ENCODE measurements around the gene DUSP8.

The DUSP8 gene

DNA sequence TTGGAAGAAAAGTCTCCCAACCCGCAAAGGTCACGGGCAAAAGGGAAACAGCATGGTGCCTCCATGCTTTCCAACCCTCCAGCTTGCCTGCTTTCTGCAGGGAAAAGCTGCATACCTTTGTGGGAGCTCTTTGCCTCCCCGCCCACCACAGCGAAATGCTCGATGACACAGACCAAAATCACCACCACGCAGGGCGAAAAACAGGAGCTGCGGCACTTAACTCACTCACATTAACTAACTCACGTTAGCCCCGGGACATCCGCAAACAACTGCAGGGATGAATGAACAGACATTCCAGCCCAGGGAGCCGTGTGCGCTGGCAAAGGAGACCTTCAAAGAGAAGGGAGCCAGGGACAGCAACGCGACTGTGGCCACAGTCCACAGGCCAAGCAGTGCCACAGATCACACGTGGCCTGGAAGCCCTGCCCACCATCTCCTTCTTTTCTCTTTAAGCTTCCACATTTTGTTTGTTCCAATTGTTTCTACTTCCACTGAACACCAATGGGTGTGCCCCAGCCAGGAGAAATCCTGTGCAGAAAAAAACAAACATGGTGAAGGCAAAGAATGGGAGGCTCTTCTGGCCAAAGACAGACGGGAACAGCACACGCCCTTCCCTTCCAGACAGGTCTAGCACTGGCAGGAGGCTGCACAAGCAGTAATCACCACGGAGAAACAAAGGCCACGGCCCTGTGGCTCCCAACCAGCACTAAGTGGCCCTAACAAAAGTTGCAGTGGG, 39.3 kb downstream of the DUSP8 start:
- H3K9ac ChIP-seq (ENCODE audit: low read depth in 1 of 2, low read length in 2 of 2), result no peak overlapping the region
- peaks cover 0 to 8% of the 10 kb centered on the region in 2 donors for H3K4me1 ChIP-seq (ENCODE audit: control insufficient read depth in 1 of 2, insufficient read depth in 2 of 2, low read length in 2 of 2)
- no peak overlapping the region for H3K4me3 ChIP-seq (ENCODE audit: low read depth in 1 of 2, low read length in 2 of 2)

DNA sequence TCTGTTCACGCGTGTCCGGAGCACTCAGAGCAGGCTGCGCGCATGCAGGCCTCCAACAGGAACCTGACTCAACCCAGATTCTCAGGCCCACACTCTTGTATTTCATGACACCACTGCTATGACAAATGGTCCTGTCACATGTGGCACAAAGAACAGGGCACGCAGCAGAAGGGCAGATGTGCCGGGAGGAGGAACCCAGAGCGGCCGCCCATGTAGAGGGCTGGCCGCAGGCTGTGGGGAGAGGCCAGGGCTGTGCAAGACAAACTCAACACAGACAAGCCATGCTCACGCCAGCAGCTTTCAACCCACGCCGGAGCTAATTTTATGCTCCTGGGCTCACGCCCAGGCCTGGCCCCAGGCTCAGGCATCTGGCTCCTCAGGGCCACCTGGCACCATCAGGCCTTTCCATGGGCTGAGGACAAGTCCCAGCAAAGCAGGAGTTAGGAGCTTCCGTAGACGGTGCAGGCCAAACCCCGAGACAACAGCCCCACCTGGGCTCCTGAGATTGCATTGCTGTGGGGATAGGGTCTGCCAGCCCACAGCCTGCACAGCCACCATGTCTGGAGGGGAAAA, 40.0 kb downstream of the DUSP8 start:
- Histone ChIP-seq H3K27me3 (ENCODE audit: control insufficient read depth in 1 of 2, insufficient read depth in 2 of 2, low read length in 2 of 2) (no peaks in the 10 kb centered on the region), H3K9me3 (ENCODE audit: control insufficient read depth in 1 of 2, low read length in 2 of 2) (no peaks in the 10 kb centered on the region), H3K4me1 (ENCODE audit: control insufficient read depth in 1 of 2, insufficient read depth in 2 of 2, low read length in 2 of 2) (peaks cover 0 to 8% of the 10 kb centered on the region in 2 donors), H3K4me3 (ENCODE audit: low read depth in 1 of 2, low read length in 2 of 2) (no peak overlapping the region), H3K9ac (ENCODE audit: low read depth in 1 of 2, low read length in 2 of 2) (no peak overlapping the region), H3K27ac (ENCODE audit: low read depth, low read length) (no peak overlapping the region), H3K36me3 (ENCODE audit: control insufficient read depth in 1 of 2, insufficient read depth in 2 of 2, low read length in 2 of 2) (peaks cover 18 to 41% of the 10 kb centered on the region in 2 donors)

More for the DNA sequence above, 39.3 kb downstream of the DUSP8 start:
- Histone ChIP-seq H3K9me3 (ENCODE audit: control insufficient read depth in 1 of 2, low read length in 2 of 2) (no peaks in the 10 kb centered on the region), H3K27ac (ENCODE audit: low read depth, low read length) (no peak overlapping the region), H3K27me3 (ENCODE audit: control insufficient read depth in 1 of 2, insufficient read depth in 2 of 2, low read length in 2 of 2) (no peaks in the 10 kb centered on the region), H3K36me3 (ENCODE audit: control insufficient read depth in 1 of 2, insufficient read depth in 2 of 2, low read length in 2 of 2) (peaks cover 18 to 41% of the 10 kb centered on the region in 2 donors)

DNA sequence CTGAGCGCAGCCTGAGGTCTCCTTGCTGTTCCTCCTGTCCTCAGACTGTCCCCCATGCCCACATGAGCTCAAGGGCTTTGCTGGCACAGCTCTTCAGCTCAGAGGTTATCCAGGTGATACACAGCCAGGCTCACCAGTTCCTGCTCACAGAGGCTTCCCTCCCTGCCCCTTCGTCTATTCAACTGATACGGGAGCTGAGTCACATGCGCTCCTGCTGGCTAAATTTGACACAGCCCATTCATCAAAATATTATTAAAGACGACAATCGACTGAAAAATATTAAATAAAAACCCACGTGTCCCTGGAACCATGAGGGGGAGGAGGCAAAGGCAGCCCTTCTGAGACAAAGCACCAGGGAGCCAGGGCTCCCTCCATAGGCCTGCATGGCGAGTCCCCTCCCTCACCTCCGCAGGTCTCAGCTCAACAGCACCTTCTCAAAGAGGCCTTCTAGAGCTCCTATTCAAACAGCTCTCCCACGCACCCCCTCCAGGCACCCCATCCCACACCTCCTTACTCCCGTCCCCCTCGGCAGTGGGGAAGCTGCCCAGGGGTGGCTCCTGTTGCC, 40.5 kb downstream of the DUSP8 start:
- H3K36me3 ChIP-seq (ENCODE audit: control insufficient read depth in 1 of 2, insufficient read depth in 2 of 2, low read length in 2 of 2), result peaks cover 18 to 40% of the 10 kb centered on the region in 2 donors
- no peak overlapping the region for H3K9ac ChIP-seq (ENCODE audit: low read depth in 1 of 2, low read length in 2 of 2)
- H3K9me3 ChIP-seq (ENCODE audit: control insufficient read depth in 1 of 2, low read length in 2 of 2), result no peaks in the 10 kb centered on the region
- no peak overlapping the region for H3K27ac ChIP-seq (ENCODE audit: low read depth, low read length)
- no peak overlapping the region for H3K4me3 ChIP-seq (ENCODE audit: low read depth in 1 of 2, low read length in 2 of 2)
- no peaks in the 10 kb centered on the region for H3K27me3 ChIP-seq (ENCODE audit: control insufficient read depth in 1 of 2, insufficient read depth in 2 of 2, low read length in 2 of 2)
- peaks cover 0 to 8% of the 10 kb centered on the region in 2 donors for H3K4me1 ChIP-seq (ENCODE audit: control insufficient read depth in 1 of 2, insufficient read depth in 2 of 2, low read length in 2 of 2)

DNA sequence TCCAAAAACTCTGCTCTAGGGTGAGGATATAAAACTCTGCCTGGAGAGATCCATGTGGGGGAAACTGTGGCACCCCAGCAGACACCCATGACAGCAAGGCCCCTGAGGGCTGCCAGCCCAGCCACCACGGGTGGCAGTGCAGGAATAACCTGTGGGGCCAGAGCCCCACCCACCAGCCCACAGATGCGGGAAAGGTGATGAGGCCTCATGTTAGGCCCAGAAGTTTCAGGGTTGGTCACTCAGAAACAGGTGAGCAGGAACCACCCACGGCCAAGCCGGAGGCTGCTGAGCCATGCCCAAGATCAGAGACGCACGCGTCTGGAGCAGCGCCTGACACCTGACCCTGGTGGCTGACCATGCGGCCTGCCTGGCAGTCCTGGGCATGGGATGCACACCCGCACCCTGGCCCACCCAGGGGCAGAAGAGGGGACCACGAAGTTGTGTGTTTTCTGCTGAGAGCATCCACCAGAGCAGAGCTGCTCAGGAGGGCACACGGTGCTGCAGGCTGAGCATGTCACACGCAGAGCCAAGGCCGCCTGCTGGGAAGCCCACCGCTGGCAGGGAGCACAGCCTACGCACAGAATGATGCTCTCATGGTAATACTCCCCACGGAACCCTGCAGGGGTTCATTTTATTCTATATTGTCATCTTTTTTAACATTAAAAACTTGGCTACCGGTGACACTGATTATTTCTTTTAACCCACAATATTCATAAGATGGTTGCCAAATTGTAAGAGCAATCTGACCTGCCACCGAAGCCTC, 41.2 kb downstream of the DUSP8 start:
- H3K9me3 ChIP-seq (ENCODE audit: control insufficient read depth in 1 of 2, low read length in 2 of 2), result no peaks in the 10 kb centered on the region
- H3K36me3 ChIP-seq (ENCODE audit: control insufficient read depth in 1 of 2, insufficient read depth in 2 of 2, low read length in 2 of 2), result peaks cover 18 to 38% of the 10 kb centered on the region in 2 donors
- H3K4me1 ChIP-seq (ENCODE audit: control insufficient read depth in 1 of 2, insufficient read depth in 2 of 2, low read length in 2 of 2), result peaks cover 0 to 8% of the 10 kb centered on the region in 2 donors
- H3K27me3 ChIP-seq (ENCODE audit: control insufficient read depth in 1 of 2, insufficient read depth in 2 of 2, low read length in 2 of 2), result no peaks in the 10 kb centered on the region
- no peak overlapping the region for H3K4me3 ChIP-seq (ENCODE audit: low read depth in 1 of 2, low read length in 2 of 2)
- no peak overlapping the region for H3K9ac ChIP-seq (ENCODE audit: low read depth in 1 of 2, low read length in 2 of 2)
- no peak overlapping the region for H3K27ac ChIP-seq (ENCODE audit: low read depth, low read length)

DNA sequence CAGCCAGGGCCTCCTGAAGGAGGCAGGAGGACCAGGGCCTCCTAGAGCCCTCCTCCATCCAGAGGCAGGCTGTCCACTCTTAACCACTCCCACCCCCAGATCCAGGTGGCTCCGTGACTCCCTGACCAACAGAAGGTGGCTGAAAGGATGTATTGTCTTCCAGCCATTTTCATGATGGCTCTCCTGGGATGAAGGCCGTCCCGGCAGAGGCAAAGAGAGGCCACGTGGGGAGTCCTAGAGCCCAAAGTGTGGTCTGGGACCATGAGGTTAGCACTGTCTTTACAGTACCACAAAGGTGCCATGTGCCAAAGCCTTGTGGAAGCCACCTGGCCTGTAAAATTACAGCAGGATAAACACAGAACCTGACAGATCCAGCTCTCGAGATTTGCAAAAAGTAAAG, 42.3 kb downstream of the DUSP8 start:
- H3K36me3 ChIP-seq (ENCODE audit: control insufficient read depth in 1 of 2, insufficient read depth in 2 of 2, low read length in 2 of 2), result peaks cover 17 to 30% of the 10 kb centered on the region in 2 donors
- no peak overlapping the region for H3K27ac ChIP-seq (ENCODE audit: low read depth, low read length)
- no peaks in the 10 kb centered on the region for H3K27me3 ChIP-seq (ENCODE audit: control insufficient read depth in 1 of 2, insufficient read depth in 2 of 2, low read length in 2 of 2)
- H3K9me3 ChIP-seq (ENCODE audit: control insufficient read depth in 1 of 2, low read length in 2 of 2), result no peaks in the 10 kb centered on the region
- no peak overlapping the region for H3K9ac ChIP-seq (ENCODE audit: low read depth in 1 of 2, low read length in 2 of 2)
- no peak overlapping the region for H3K4me3 ChIP-seq (ENCODE audit: low read depth in 1 of 2, low read length in 2 of 2)
- peaks cover 0 to 7% of the 10 kb centered on the region in 2 donors for H3K4me1 ChIP-seq (ENCODE audit: control insufficient read depth in 1 of 2, insufficient read depth in 2 of 2, low read length in 2 of 2)

DNA sequence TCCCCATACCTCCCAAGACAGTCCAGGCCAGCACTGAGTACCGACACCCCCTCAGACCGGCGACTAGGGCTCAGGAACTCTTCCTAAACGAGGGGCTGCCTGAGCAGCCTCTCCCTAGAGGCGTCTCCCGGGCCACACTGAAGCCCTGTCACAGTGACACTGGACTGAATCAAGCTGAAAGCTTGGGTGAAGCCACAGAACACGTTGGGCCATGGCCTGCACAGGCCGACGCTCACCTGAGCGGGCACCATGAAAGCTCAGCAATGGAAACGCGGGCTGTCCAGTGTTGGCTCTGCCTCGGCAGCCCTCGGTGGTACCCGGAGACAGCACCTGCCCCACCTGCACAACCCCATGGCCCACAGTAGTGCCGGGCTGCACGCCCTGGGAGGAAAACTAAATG, 42.8 kb downstream of the DUSP8 start:
- H3K9me3 ChIP-seq (ENCODE audit: control insufficient read depth in 1 of 2, low read length in 2 of 2), result no peaks in the 10 kb centered on the region
- H3K4me1 ChIP-seq (ENCODE audit: control insufficient read depth in 1 of 2, insufficient read depth in 2 of 2, low read length in 2 of 2), result peaks cover 0 to 4% of the 10 kb centered on the region in 2 donors
- H3K27ac ChIP-seq (ENCODE audit: low read depth, low read length), result no peak overlapping the region
- no peaks in the 10 kb centered on the region for H3K27me3 ChIP-seq (ENCODE audit: control insufficient read depth in 1 of 2, insufficient read depth in 2 of 2, low read length in 2 of 2)
- no peak overlapping the region for H3K4me3 ChIP-seq (ENCODE audit: low read depth in 1 of 2, low read length in 2 of 2)
- no peak overlapping the region for H3K9ac ChIP-seq (ENCODE audit: low read depth in 1 of 2, low read length in 2 of 2)
- H3K36me3 ChIP-seq (ENCODE audit: control insufficient read depth in 1 of 2, insufficient read depth in 2 of 2, low read length in 2 of 2), result peaks cover 12 to 25% of the 10 kb centered on the region in 2 donors

DNA sequence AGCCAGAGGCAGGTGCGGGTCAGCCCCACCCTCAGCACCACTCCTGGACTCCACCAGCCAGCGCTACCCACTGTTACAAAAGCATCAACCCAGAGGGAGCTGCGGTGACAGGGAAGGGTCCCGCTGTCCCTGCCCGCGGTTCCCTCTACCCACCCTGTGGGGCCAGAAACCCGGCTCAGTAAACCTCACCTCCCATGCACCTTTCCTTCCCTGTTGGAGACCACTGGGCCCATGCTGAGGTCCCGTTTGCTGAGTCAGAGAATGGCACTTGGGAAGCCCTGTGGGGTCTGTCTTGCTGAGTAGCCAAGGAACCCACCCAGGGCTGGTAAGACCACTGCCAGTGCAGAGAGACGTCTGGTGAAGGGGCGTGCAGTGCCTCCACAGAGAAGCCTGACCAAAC, 43.4 kb downstream of the DUSP8 start:
- Histone ChIP-seq H3K27me3 (ENCODE audit: control insufficient read depth in 1 of 2, insufficient read depth in 2 of 2, low read length in 2 of 2) (no peaks in the 10 kb centered on the region), H3K27ac (ENCODE audit: low read depth, low read length) (no peak overlapping the region), H3K4me3 (ENCODE audit: low read depth in 1 of 2, low read length in 2 of 2) (no peak overlapping the region), H3K36me3 (ENCODE audit: control insufficient read depth in 1 of 2, insufficient read depth in 2 of 2, low read length in 2 of 2) (peaks cover 12 to 25% of the 10 kb centered on the region in 2 donors), H3K9me3 (ENCODE audit: control insufficient read depth in 1 of 2, low read length in 2 of 2) (no peaks in the 10 kb centered on the region), H3K9ac (ENCODE audit: low read depth in 1 of 2, low read length in 2 of 2) (no peak overlapping the region), H3K4me1 (ENCODE audit: control insufficient read depth in 1 of 2, insufficient read depth in 2 of 2, low read length in 2 of 2) (peaks cover 0 to 4% of the 10 kb centered on the region in 2 donors)

DNA sequence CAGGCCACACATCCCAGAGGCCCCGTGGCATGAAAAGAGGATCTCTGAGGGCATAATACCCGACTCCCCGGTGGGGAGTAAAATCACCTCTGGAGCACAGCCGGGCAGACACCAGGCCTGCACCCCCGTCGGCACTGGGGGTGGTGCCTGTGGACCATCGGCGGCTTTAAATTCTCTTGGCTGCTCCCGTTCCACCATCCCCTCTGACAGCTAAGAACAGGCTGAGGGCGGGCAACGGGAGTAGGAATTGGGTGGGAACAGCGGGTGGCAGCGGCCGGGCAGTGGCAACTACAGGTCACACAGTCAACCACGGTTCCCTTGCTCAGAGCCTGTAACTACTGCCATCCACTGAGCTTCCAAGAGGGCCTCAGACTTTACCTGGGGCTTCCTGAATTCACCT, 45.3 kb downstream of the DUSP8 start:
- H3K27me3 ChIP-seq (ENCODE audit: control insufficient read depth in 1 of 2, insufficient read depth in 2 of 2, low read length in 2 of 2), result no peaks in the 10 kb centered on the region
- H3K4me3 ChIP-seq (ENCODE audit: low read depth in 1 of 2, low read length in 2 of 2), result no peak overlapping the region
- no peak overlapping the region for H3K27ac ChIP-seq (ENCODE audit: low read depth, low read length)
- H3K36me3 ChIP-seq (ENCODE audit: control insufficient read depth in 1 of 2, insufficient read depth in 2 of 2, low read length in 2 of 2), result peaks cover 0 to 13% of the 10 kb centered on the region in 2 donors
- H3K9me3 ChIP-seq (ENCODE audit: control insufficient read depth in 1 of 2, low read length in 2 of 2), result no peaks in the 10 kb centered on the region
- no peaks in the 10 kb centered on the region for H3K4me1 ChIP-seq (ENCODE audit: control insufficient read depth in 1 of 2, insufficient read depth in 2 of 2, low read length in 2 of 2)
- H3K9ac ChIP-seq (ENCODE audit: low read depth in 1 of 2, low read length in 2 of 2), result no peak overlapping the region

DNA sequence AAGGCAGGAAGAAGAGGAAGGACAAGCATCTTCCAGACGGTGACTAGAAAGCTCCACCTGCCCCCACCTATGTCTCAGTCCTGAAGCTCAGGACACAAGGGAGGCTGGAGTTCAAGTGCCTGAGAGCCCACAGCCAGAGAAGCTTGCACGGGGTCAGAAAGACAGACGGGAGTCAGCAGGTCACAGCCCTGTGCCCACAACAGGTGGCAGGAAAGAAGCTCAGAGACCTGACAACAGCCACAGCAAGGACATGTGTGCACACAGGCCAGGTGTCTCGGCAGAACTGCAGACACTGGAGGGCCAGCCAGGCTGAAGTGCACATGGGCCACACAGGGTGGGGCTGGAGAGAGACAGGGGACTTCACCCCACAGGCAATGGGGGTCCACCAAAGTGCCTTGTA, 48.3 kb downstream of the DUSP8 start:
- Histone ChIP-seq H3K4me1 (ENCODE audit: control insufficient read depth in 1 of 2, insufficient read depth in 2 of 2, low read length in 2 of 2) (no peaks in the 10 kb centered on the region), H3K9ac (ENCODE audit: low read depth in 1 of 2, low read length in 2 of 2) (no peak overlapping the region), H3K27me3 (ENCODE audit: control insufficient read depth in 1 of 2, insufficient read depth in 2 of 2, low read length in 2 of 2) (no peaks in the 10 kb centered on the region), H3K36me3 (ENCODE audit: control insufficient read depth in 1 of 2, insufficient read depth in 2 of 2, low read length in 2 of 2) (peaks cover 0 to 3% of the 10 kb centered on the region in 2 donors), H3K27ac (ENCODE audit: low read depth, low read length) (no peak overlapping the region), H3K9me3 (ENCODE audit: control insufficient read depth in 1 of 2, low read length in 2 of 2) (no peaks in the 10 kb centered on the region), H3K4me3 (ENCODE audit: low read depth in 1 of 2, low read length in 2 of 2) (no peak overlapping the region)

DNA sequence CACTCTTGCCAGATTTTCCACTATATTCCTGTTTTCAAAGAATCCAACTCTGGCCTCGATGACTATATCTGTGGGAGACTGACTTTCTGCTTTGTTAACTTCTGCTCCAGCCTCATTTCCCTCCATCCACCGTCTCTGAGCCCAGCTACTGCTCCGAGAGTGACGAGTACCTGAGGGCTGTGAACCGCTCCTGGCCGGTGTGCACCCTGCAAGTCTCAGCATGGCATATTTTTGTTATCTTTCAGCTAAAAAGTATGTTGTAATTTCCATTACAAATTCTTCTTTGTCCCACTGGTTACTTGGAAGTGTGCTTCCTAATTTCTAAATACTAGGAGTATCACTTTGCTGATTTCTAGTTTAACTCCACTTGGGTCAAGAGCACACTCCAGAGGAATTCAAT, 49.0 kb downstream of the DUSP8 start:
- Histone ChIP-seq H3K9me3 (ENCODE audit: control insufficient read depth in 1 of 2, low read length in 2 of 2) (no peaks in the 10 kb centered on the region), H3K9ac (ENCODE audit: low read depth in 1 of 2, low read length in 2 of 2) (no peak overlapping the region), H3K4me3 (ENCODE audit: low read depth in 1 of 2, low read length in 2 of 2) (no peak overlapping the region), H3K27me3 (ENCODE audit: control insufficient read depth in 1 of 2, insufficient read depth in 2 of 2, low read length in 2 of 2) (no peaks in the 10 kb centered on the region), H3K27ac (ENCODE audit: low read depth, low read length) (no peak overlapping the region), H3K36me3 (ENCODE audit: control insufficient read depth in 1 of 2, insufficient read depth in 2 of 2, low read length in 2 of 2) (peaks cover 0 to 3% of the 10 kb centered on the region in 2 donors), H3K4me1 (ENCODE audit: control insufficient read depth in 1 of 2, insufficient read depth in 2 of 2, low read length in 2 of 2) (no peaks in the 10 kb centered on the region)
